Gastrocnemius medialis (tissue), 4 donors: ENCODE measurements around the gene ASIC4. TPM values are rescaled to one million over a fixed set of nuclear protein-coding genes. Genes with fewer than 3 reads are reported as not detected.

Experiments used
- ATAC-seq, 2 donors: fragments of 150-250 bp; one replicate each; pipeline ENCODE4 v1.9.1; 2016
- DNase-seq, 2 donors: peaks; one replicate each; pipeline ENCODE4 v3.0.0-alpha.2; 2019
- H3K27ac ChIP-seq, 4 donors: fragments of 200-600 bp; sonication (generic); 1 replicate in 1 of 4; 2 replicates in 3 of 4; pipeline ENCODE4 v1.5.1; 2016 to 2018; ENCODE audit warnings: mild to moderate bottlenecking in 2 of 4, moderate library complexity in 1 of 4
- H3K27me3 ChIP-seq, 3 donors: fragments of 200-600 bp; sonication (generic) in 2 of 3; 1 replicate in 1 of 3; 2 replicates in 2 of 3; pipeline versions ENCODE4 v1.5.1 to v1.6.0; 2016 to 2019; ENCODE audit warnings: mild to moderate bottlenecking in 1 of 3, moderate library complexity in 1 of 3
- H3K36me3 ChIP-seq, 2 donors: fragments of 200-600 bp; sonication (generic) in 1 of 2; one replicate each; pipeline ENCODE4 v1.5.1; 2017 to 2018
- H3K4me1 ChIP-seq, 2 donors: fragments of 200-600 bp; sonication (generic) in 1 of 2; one replicate each; pipeline ENCODE4 v1.5.1; 2016 to 2017; ENCODE audit warnings: mild to moderate bottlenecking in 2 of 2
- H3K4me3 ChIP-seq, 4 donors: fragments of 200-600 bp; sonication (generic) in 3 of 4; 1 replicate in 1 of 4; 2 replicates in 3 of 4; pipeline ENCODE4 v1.5.1; 2016 to 2019; ENCODE audit warnings: mild to moderate bottlenecking in 2 of 4
- H3K9me3 ChIP-seq, 3 donors: fragments of 200-600 bp; sonication (generic) in 2 of 3; 1 replicate in 1 of 3; 2 replicates in 2 of 3; pipeline ENCODE4 v1.5.1; 2016 to 2019
- POLR2A ChIP-seq, 2 donors: fragments of 450-650 bp; IDR thresholded peaks; one replicate each; pipeline ENCODE4 v1.6.1; 2017; ENCODE audit warnings: antibody characterized with exemption in 2 of 2, mild to moderate bottlenecking in 2 of 2, moderate library complexity in 2 of 2
- in situ Hi-C, 4 donors: fragments of 200-750 bp; cut with MboI; loops; one replicate each; pipeline versions ENCODE4 v1.15.0 to v1.8.0; 2017; ENCODE audit warnings: low sequenced_read_pairs in 4 of 4
- intact Hi-C: fragments of 100-400 bp; cut with DNase I; formaldehyde crosslinking; loops from one replicate; pipeline ENCODE4 v1.15.1; 2023; ENCODE audit warnings: low total_unique reads
- total RNA-seq, 4 donors: library from RNA; depleted of rRNA; stranded (reverse); fragments of >200 nt; gene quantifications; one replicate each; pipeline versions ENCODE4 v1.1.0 to v1.2.3, GENCODE V29; 2016
- TF ChIP-seq, protein P1 (sequence below), 5 experiments: fragments of 450-650 bp in 3 of 5; fragments of 200-600 bp in 2 of 5; sonication (generic) in 2 of 5; IDR thresholded peaks in 4 of 5; conservative IDR thresholded peaks in 1 of 5; 1 replicate in 4 of 5; 2 replicates in 1 of 5; pipeline ENCODE4 v1.5.1; 2016 to 2019; ENCODE audit warnings: antibody characterized with exemption in 5 of 5, mild to moderate bottlenecking in 3 of 5, moderate library complexity in 3 of 5

Gene ASIC4
- total RNA-seq, 4 donors from 2014 or later: 0.11 TPM; not detected in 3

DNA sequence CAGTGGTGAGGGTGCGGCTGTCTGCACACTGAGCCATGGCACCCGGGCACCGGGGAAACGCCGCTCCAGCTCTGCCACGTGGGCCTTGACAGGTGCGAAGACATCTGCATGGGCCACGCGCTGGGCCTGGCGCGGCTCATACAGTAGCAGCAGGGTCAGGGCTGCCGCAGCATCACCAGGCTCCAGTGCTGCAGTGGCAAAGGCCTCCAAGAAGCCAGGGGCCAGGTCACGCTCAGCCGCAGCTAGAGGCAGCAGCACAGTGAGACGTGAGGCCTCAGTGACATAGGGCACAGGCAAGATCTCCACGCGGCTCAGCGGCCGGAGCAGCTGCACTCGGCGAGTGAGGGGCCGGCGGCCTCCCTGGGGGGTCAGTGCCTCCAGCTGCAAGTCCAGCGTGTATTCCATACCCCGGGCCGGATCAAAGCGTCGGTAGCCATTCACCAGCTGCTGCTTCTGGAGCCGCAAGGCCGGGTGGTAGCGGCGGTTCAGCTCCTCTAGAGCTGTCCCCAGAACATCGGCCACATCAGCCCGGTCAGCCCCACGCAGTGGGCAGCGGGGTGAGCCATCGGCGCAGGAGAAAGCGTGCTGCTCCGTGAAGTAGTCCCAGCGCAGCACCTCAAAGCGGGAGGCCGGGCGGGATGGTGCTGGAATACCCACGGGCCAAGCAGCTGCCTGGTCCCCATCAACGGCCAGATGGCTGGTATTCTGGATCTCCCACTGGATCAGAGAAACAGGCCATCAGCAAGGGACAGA lies 25.8 kb downstream of the ASIC4 start:
- Histone ChIP-seq H3K9me3 (no peaks in the 10 kb centered on the region), H3K27me3 (no peaks in the 10 kb centered on the region), H3K36me3 (peaks cover 0 to 23% of the 10 kb centered on the region in 2 donors), H3K27ac (no peak overlapping the region), H3K4me3 (no peak overlapping the region), H3K4me1 (peaks cover 18 to 23% of the 10 kb centered on the region in 2 donors)
- ATAC-seq: no peak
- intact Hi-C loops: loop anchor here (5.0 to 10.0 kb wide), 2 partner anchors 153 to 245 kb away; partner anchors contain the start of gene DNPEP
- no peak for DNase-seq
- no peak for TF ChIP-seq POLR2A (IDR thresholded peaks at IDR 0.05)
- TF ChIP-seq, protein P1, sequence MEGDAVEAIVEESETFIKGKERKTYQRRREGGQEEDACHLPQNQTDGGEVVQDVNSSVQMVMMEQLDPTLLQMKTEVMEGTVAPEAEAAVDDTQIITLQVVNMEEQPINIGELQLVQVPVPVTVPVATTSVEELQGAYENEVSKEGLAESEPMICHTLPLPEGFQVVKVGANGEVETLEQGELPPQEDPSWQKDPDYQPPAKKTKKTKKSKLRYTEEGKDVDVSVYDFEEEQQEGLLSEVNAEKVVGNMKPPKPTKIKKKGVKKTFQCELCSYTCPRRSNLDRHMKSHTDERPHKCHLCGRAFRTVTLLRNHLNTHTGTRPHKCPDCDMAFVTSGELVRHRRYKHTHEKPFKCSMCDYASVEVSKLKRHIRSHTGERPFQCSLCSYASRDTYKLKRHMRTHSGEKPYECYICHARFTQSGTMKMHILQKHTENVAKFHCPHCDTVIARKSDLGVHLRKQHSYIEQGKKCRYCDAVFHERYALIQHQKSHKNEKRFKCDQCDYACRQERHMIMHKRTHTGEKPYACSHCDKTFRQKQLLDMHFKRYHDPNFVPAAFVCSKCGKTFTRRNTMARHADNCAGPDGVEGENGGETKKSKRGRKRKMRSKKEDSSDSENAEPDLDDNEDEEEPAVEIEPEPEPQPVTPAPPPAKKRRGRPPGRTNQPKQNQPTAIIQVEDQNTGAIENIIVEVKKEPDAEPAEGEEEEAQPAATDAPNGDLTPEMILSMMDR (IDR thresholded peaks at IDR 0.05 in 4 of 5, conservative IDR thresholded peaks at IDR 0.05 in 1 of 5): no peak
- in situ Hi-C loops: loop anchor here in 2 of 4 donors (10.0 to 25.0 kb wide), 2 partner anchors 105 to 253 kb away; partner anchors contain the start of gene DNAJB2 (in 1 of the 2)

DNA sequence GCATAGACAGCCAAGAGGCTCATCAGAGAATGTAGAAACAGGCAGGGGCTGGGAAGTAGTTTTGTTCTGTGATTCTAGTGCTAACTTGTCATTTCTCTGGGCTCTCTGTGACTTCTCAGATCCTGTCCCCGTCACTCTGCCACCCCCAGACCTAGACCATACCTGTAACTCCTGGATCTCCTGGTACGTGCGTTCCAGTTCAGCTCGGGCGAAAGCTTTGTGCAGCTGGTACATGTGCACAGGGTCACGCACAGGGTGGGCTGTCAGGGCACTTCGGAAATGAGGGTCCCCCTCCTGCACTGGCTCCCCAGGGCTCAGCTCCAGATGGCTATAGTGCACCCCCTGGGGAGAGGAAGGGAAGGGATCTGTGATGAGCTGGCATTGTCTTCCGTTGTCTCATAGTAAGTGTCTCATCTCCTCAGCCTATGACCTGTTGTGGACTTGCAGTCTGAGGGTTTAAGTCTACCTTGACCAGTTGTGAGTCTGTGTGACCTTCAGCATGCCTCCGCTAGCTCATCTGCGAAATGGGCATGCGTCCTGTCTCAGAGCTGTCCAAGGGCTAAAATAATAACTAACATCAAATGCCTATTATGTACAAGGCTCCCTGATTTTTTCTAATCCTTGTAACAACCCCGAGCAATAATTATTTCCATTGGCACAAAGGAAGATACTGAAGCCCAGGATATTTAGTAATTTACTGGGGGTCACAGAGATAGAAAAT lies 26.7 kb downstream of the ASIC4 start:
- ATAC-seq: no peak
- no peak overlapping the region for H3K4me3 ChIP-seq
- in situ Hi-C loops (loop anchor here in 1 of 4 donors (25.0 kb wide), 1 partner anchor 254 kb away; the partner anchor contains the start of gene DNAJB2), intact Hi-C loops (loop anchor here (1.0 to 5.0 kb wide), 2 partner anchors 101 to 154 kb away; partner anchors contain the start of gene DNPEP)
- H3K9me3 ChIP-seq: no peaks in the 10 kb centered on the region
- no peaks in the 10 kb centered on the region for H3K27me3 ChIP-seq
- no peak overlapping the region for H3K27ac ChIP-seq
- H3K36me3 ChIP-seq: peaks cover 0 to 23% of the 10 kb centered on the region in 2 donors
- no peak for DNase-seq
- peaks cover 18 to 23% of the 10 kb centered on the region in 2 donors for H3K4me1 ChIP-seq
- TF ChIP-seq POLR2A (IDR thresholded peaks at IDR 0.05): no peak
- TF ChIP-seq, protein P1 (IDR thresholded peaks at IDR 0.05 in 4 of 5, conservative IDR thresholded peaks at IDR 0.05 in 1 of 5): no peak

DNA sequence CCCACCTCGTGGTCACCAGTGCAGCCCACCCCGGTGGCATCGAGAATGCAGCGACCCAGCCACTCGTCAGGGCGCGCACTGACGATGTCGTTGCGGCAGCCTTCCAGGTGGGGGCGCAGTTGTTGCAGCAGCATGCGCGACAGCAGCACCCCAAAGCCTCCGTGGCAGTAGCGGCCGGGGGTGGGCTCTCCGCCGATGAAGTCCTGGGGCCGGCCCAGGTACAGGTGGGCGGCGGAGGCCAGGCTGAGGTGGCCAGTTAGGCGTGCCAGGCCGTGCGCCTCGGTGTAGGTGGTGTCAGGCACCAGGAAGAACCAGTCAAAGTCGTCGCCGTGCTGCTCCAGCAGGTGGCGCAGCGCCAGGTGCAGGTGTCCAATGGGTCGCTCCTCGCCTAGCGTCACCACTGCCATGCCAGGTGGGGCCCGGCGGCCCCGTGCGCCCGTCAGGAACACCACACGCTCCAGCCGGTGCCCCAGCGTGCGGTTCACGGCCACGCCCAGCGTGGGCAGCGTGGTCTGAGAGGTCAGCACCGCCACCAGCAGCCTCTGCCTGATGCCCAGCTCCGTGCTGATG lies 27.4 kb downstream of the ASIC4 start:
- no peak for TF ChIP-seq POLR2A (IDR thresholded peaks at IDR 0.05)
- TF ChIP-seq, protein P1 (IDR thresholded peaks at IDR 0.05 in 4 of 5, conservative IDR thresholded peaks at IDR 0.05 in 1 of 5): peak; percentile 80 to 94 (median 80)
- no peaks in the 10 kb centered on the region for H3K9me3 ChIP-seq
- peak overlapping the region in 1 of 4 donors; percentile 96 for H3K27ac ChIP-seq
- no peaks in the 10 kb centered on the region for H3K27me3 ChIP-seq
- intact Hi-C loops (loop anchor here (1.0 to 5.0 kb wide), 5 partner anchors 29 to 154 kb away; partner anchors contain the start of genes DNPEP and OBSL1), in situ Hi-C loops (loop anchor here in 1 of 4 donors (25.0 kb wide), 1 partner anchor 254 kb away; the partner anchor contains the start of gene DNAJB2)
- peak; percentile 32 to 75 for DNase-seq
- peak overlapping the region in 3 of 4 donors; percentile 10 to 60 (median 19) for H3K4me3 ChIP-seq
- peaks cover 18 to 23% of the 10 kb centered on the region in 2 donors for H3K4me1 ChIP-seq
- ATAC-seq: peak in 1 of 2 donors; percentile 34
- H3K36me3 ChIP-seq: peaks cover 0 to 23% of the 10 kb centered on the region in 2 donors

DNA sequence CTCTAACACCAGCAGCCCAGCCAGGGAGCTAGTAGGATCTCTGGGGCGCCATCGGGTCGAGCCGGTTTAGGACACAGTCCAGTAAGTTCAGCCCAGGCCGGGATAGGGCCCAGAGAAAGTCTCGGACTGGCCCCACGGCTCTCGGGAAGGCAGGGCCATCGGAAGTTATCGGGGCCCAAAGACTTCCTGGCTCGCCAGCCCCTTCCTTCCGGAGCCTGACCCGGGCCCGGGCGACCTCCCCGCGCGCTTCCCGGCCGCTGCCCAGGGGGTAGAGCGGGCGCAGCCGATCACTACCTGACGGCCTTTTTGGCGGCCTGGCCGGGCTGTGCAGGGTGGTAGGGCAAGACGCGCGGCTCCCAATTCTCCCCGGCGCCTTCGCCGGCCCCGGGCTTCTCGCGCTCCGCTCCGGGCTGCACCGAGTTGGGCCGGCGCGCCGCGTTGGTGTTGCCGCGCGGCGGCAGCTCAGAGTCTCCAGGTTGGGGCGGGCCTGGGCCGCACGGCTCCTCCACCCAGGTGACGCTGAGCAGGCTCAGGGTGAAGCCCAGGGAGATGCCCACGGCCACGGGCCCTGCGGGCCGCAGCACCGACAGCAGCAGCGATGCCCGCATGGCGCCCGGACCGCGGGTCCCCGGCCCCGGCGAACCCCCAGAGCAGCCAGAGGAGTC lies 28.8 kb downstream of the ASIC4 start:
- in situ Hi-C loops: loop anchor here in 1 of 4 donors (25.0 kb wide), 1 partner anchor 256 kb away; the partner anchor contains the start of gene DNAJB2

More for the DNA sequence above, 28.8 kb downstream of the ASIC4 start:
- peak; percentile 43 to 50 for ATAC-seq
- Histone ChIP-seq H3K9me3 (no peaks in the 10 kb centered on the region), H3K4me1 (peaks cover 18 to 23% of the 10 kb centered on the region in 2 donors), H3K27me3 (no peaks in the 10 kb centered on the region), H3K36me3 (peaks cover 0 to 23% of the 10 kb centered on the region in 2 donors), H3K4me3 (peak overlapping the region; percentile 63 to 79 (median 74)), H3K27ac (peak overlapping the region; percentile 75 to 96 (median 88))
- no peak for TF ChIP-seq POLR2A (IDR thresholded peaks at IDR 0.05)
- TF ChIP-seq, protein P1 (IDR thresholded peaks at IDR 0.05 in 4 of 5, conservative IDR thresholded peaks at IDR 0.05 in 1 of 5): no peak
- intact Hi-C loops: loop anchor here (2.0 to 5.0 kb wide), 4 partner anchors 28 to 156 kb away; partner anchors contain the start of genes DNPEP and OBSL1
- no peak for DNase-seq
